Osteoblast (primary cell): ENCODE results near the gene VPS13D. TPM values are rescaled to one million over a fixed set of nuclear protein-coding genes. Genes with fewer than 3 reads are reported as not detected.

ENCODE experiments used
- DNase-seq: peaks from one replicate; pipeline ENCODE4 v3.0.0; 2011; ENCODE audit warnings: low spot score, mixed read lengths; ENCODE audit not compliant: insufficient read length; ENCODE audit errors: missing footprints
- H2AFZ ChIP-seq: 2 replicates; pipeline ENCODE4 v1.6.0; 2011; ENCODE audit warnings: mild to moderate bottlenecking, low read length
- H3K27ac ChIP-seq: 2 replicates; pipeline ENCODE4 v1.5.1; 2011; ENCODE audit warnings: mild to moderate bottlenecking, low read depth, low read length, moderate library complexity
- H3K27me3 ChIP-seq: 2 replicates; pipeline ENCODE4 v1.6.0; 2012; ENCODE audit warnings: mild to moderate bottlenecking, control low read depth, inconsistent platforms, low read length, moderate library complexity; ENCODE audit not compliant: insufficient read depth
- H3K36me3 ChIP-seq: 2 replicates; pipeline ENCODE4 v1.5.1; 2011; ENCODE audit warnings: mild to moderate bottlenecking, low read length, control low read depth, moderate library complexity; ENCODE audit not compliant: insufficient read depth
- H3K4me1 ChIP-seq: 2 replicates; pipeline ENCODE4 v1.5.1; 2011; ENCODE audit warnings: mild to moderate bottlenecking, low read length, control low read depth, moderate library complexity; ENCODE audit not compliant: insufficient read depth
- H3K4me2 ChIP-seq: 2 replicates; pipeline ENCODE4 v1.6.0; 2011; ENCODE audit warnings: mild to moderate bottlenecking, low read length; ENCODE audit not compliant: insufficient read depth
- H3K4me3 ChIP-seq: fragments of 200-600 bp; sonication (generic); 3 replicates; pipeline ENCODE4 v1.5.1; 2012; ENCODE audit warnings: mild to moderate bottlenecking, low read length, inconsistent platforms; ENCODE audit not compliant: insufficient read depth
- H3K79me2 ChIP-seq: 2 replicates; pipeline ENCODE4 v1.6.0; 2012; ENCODE audit warnings: mild to moderate bottlenecking, low read length, control low read depth, inconsistent platforms; ENCODE audit not compliant: insufficient read depth
- H3K9me3 ChIP-seq: 2 replicates; pipeline ENCODE4 v1.5.1; 2011; ENCODE audit warnings: low read depth, low read length, control low read depth
- H4K20me1 ChIP-seq: 2 replicates; pipeline ENCODE4 v1.6.0; 2012; ENCODE audit warnings: mild to moderate bottlenecking, low read length, control low read depth; ENCODE audit not compliant: insufficient read depth
- CTCF ChIP-seq: IDR thresholded peaks from 2 replicates; pipeline ENCODE4 v1.5.1; 2011; ENCODE audit warnings: mild to moderate bottlenecking, low read depth, low read length, moderate library complexity; ENCODE audit errors: extremely low read depth
- total RNA-seq: library from RNA; depleted of rRNA; stranded (reverse); fragments of >200 nt; gene quantifications from 2 replicates; pipeline ENCODE4 v1.2.3, GENCODE V29; 2012

VPS13D gene
- total RNA-seq, 1 donor = 48.5 TPM

- TF ChIP-seq CTCF = no peak
- no peak overlapping the region for H3K27ac ChIP-seq
- DNase-seq = no peak
- no peaks in the 10 kb centered on the region for H3K27me3 ChIP-seq
- H3K36me3 ChIP-seq = peaks cover 23% of the 10 kb centered on the region
- no peak overlapping the region for H3K4me3 ChIP-seq
- no peak overlapping the region for H3K4me2 ChIP-seq
- H2AFZ ChIP-seq = no peak overlapping the region
- H3K9me3 ChIP-seq = no peaks in the 10 kb centered on the region
- no peaks in the 10 kb centered on the region for H4K20me1 ChIP-seq
- H3K79me2 ChIP-seq = no peaks in the 10 kb centered on the region
- H3K4me1 ChIP-seq = no peaks in the 10 kb centered on the region
Observed at GRCh38 chr1:12369258-12369657, 139.4 kb downstream of the VPS13D start.

GRCh38 chr1:12370333-12370975 is 140.6 kb downstream of the VPS13D start:
- H3K9me3 ChIP-seq = no peaks in the 10 kb centered on the region
- no peak overlapping the region for H3K4me3 ChIP-seq
- H3K27me3 ChIP-seq = no peaks in the 10 kb centered on the region
- DNase-seq = no peak
- H2AFZ ChIP-seq = no peak overlapping the region
- no peak overlapping the region for H3K27ac ChIP-seq
- no peak overlapping the region for H3K4me2 ChIP-seq
- no peaks in the 10 kb centered on the region for H4K20me1 ChIP-seq
- H3K36me3 ChIP-seq = peaks cover 30% of the 10 kb centered on the region
- H3K4me1 ChIP-seq = no peaks in the 10 kb centered on the region
- H3K79me2 ChIP-seq = no peaks in the 10 kb centered on the region
- no peak for TF ChIP-seq CTCF

- Histone ChIP-seq H2AFZ (no peak overlapping the region), H3K4me1 (no peaks in the 10 kb centered on the region), H3K9me3 (no peaks in the 10 kb centered on the region), H3K27me3 (no peaks in the 10 kb centered on the region), H3K4me2 (no peak overlapping the region), H3K27ac (no peak overlapping the region), H3K4me3 (no peak overlapping the region), H4K20me1 (no peaks in the 10 kb centered on the region), H3K36me3 (peaks cover 30% of the 10 kb centered on the region), H3K79me2 (no peaks in the 10 kb centered on the region)
- no peak for DNase-seq
- no peak for TF ChIP-seq CTCF
Observed at GRCh38 chr1:12371053-12371452, 141.2 kb downstream of the VPS13D start.

- Histone ChIP-seq H3K4me2 (no peak overlapping the region), H3K4me1 (no peaks in the 10 kb centered on the region), H3K36me3 (peaks cover 30% of the 10 kb centered on the region), H3K9me3 (no peaks in the 10 kb centered on the region), H3K27ac (no peak overlapping the region), H3K79me2 (no peaks in the 10 kb centered on the region), H2AFZ (no peak overlapping the region), H3K27me3 (no peaks in the 10 kb centered on the region), H4K20me1 (no peaks in the 10 kb centered on the region), H3K4me3 (no peak overlapping the region)
- TF ChIP-seq CTCF = no peak
- DNase-seq = no peak
Observed at GRCh38 chr1:12372180-12372579, 142.3 kb downstream of the VPS13D start.
